ENCODE results near the gene PROKR1.

The PROKR1 gene

DNA sequence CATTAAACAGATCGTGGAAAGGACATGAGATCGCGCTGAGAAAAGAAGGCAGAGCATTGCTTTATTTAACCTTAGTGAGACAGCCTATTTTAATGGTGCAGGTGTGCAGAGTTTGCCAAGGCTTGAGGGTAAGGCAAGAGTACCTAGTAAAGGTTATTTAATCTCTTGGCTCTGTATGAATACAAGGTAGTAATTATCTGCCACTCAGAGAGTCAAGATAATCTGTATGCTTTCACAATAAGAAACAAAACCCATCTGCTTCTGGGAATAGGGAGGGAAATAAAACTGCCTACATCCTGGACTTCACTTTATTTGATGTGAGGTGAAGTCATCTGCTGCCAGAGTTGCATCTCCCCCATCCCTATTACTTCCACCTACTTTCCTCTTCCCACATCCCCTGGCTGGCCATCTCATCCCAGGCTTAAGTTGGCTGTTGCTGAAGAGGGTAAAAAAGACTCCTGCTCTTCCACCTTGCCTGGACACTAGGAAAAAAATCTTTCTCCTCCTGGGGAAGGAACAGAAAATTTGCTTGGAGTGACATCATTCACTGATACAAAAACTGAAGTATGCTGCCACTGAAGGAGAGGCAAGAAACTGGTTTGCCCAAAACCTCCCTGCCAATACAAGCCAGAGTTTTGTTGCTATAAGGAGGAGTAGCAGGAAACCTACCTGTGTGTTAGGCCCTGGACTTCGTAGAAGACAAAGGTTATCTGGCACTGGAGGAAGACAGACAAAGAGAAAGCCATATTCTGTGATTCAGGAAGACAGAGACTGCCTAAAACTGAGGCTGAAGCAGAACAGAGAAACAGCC, 55.4 kb downstream of the PROKR1 start:
- DNase-seq (ENCODE audit: low spot score): no peak

- no peak for DNase-seq (ENCODE audit: low spot score)
Observed at GRCh38 chr2:68700560-68700959, 57.2 kb downstream of the PROKR1 start.

GRCh38 chr2:68706637-68707036, 63.3 kb downstream of the PROKR1 start:
- no peak for DNase-seq (ENCODE audit: low spot score)
